Colon (tissue), 2 donors: ENCODE measurements around the gene SBF2.

ENCODE experiments used
- FAIRE-seq: peaks from 2 replicates; lab custom pipeline; 2012; peaks lifted over from hg19 to GRCh38; lab: Jason Lieb, UNC
- donor health status: control.
- donor health status: control.

SBF2 gene

DNA sequence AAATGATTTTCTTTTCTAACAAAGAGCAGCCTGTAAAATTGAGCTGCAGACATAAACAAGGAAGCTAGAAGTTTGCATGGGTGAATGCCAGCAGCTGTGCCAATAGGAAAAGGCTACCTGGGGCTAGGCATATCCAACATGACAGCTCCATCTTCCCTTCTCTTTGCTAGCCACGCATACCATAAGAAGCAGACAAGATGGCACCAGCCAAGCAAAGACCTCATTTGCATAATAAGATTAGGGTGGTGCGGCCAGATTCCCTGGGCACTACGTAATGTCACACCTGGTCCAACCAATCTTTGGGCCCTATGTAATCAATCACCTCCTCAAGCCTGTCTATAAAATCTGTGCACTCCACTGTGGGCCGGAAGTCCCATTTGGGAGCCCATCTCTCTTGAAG, 521.8 kb downstream of the SBF2 start:
- no peak for FAIRE-seq

DNA sequence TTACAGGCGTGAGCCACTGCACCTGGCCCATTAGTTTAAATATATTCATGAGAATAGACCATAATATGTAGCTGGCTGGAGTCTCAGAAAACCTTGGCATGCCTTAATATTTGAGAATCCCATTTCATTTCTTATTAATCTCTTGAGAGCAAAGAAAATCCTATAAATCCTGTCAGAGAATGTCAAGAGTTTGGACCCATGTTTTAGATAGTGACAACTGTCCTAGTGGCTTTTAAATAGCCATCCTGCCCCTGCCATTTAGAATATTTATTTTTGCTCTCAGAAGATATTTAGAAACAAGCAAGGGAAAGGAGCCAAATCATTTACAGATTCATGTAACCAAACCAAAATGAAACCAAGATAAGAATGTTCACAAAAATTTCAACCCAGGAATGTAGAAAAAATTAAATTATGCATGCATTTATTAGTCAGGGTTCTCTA, 522.9 kb downstream of the SBF2 start:
- no peak for FAIRE-seq

DNA sequence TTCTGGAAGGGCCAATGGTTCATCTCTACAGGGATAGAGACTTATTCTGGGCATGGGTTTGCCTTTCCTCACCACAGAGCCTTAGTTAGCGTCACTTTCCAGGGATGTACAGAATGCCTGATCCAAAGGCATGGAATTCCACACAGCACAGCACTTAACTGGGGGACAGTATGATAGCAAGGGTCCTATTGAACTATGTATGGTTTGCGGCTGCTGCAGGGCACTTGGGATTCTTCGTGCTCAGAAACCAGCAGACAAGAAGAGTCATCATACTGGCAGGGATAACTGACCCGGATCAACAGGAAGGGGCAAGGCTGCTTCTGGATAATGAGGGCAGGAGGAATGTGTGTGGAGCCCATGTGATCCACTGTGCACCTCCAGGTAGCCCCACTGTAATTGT, 524.4 kb downstream of the SBF2 start:
- FAIRE-seq = no peak

GRCh38 chr11:9765320-9766101, 528.5 kb downstream of the SBF2 start:
- no peak for FAIRE-seq

DNA sequence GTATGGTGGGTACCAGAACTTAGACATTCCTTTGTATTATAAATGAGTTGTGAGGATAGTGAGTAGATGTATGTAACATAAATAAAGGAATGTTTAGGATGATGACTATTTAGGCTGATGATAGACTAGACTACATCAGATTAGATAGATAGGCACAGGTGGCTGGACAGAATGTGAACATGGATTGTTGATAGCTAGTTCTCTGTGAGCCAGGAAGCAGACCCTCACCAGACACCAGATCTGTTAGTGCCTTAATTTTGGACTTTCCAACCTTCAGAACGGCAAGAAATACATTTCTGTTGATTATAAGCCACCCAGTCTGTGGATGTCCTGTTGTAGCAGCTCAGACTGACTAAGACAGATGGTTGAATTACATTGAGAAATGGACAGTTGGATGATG, 530.7 kb downstream of the SBF2 start:
- FAIRE-seq = no peak

DNA sequence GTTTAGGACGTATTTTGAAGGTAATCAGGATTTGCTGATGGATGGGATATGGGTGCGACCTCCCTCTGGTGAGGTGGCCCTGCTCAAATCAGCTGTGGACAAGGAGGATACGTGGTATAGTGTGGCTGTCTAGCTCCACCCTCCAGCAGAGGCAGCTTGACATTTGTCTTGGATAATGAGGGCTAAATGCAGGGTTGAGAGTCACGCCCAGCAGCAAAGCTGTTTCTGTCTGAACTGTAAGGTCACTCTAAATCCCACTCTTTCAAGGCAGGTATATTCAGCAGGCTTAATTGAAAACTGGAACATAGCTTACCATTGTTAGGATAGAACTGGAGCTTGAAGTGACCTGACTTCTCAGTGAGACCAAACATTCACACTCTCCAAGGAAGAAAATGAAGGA, 531.5 kb downstream of the SBF2 start:
- FAIRE-seq = no peak

DNA sequence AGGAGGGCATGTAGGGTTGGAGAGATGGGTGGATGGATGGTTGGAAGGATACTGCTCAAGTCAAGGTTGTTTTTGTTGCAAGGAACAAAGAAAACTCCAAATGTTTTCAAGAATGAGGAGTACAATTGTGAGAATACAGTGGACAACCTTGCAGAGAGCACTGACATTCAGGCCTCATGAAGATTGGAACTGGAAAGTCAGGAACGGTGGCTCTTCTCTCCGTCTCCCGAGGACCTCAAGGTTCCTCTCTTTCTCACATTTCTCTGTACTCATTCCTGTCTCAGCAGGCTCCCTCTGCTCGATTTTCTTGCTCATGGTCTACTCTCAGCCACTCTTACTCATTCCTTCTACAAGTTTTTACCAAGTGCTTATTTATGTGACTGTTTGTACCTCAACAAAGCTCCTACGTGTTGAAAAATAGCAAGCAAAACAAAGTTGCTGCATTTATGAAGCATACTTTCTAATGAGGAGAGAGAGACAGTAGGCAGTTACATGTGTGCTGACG, 532.5 kb downstream of the SBF2 start:
- FAIRE-seq = no peak

DNA sequence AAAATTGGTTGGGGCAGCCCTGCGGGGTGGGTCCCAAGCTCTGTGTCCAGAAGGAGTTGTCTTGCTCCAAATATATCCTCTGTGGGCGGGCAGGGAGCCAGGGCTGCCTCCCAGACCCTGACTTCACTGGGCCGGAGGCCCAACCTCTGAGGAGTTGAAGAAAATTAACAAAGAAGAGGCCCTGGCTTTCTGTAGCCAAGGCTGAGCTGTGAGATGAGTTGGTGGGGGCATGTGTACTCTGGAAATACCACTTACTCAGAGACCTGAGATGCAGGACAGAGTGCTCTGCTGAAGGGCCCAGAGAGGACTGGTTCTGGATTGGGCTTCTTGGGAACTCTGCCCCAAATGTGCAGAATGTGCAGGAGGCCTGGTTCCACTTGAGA, 533.8 kb downstream of the SBF2 start:
- FAIRE-seq = no peak

DNA sequence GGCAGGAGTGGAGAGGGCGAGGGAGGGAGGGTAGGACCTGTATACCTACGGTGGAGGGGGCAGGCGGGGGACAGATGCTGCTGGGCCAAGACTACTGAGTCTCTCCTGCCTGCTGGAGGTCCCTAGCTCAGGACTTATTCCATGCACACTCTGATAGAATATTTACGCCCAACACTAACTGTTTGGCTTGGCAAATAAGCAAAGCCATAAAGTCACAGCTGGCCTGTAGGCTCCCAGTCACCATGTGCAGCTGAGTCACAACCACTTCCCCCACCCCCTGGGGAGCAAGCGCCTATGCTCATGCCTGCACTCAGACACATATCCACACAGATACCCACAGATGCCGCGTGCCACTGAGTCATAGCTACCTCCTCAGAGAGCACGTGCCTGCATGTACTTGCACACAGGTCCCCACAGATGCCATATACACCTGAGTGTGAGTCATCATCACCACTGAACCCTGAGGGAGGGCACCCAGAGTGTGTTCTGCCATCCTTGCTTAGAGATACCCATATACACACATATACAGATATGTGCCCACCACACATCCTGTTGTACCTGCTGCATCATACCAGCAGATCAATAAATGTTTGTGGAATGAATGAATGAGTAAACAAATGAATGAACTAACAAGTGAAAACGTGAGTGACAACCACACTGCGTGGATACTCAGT, 534.4 kb downstream of the SBF2 start:
- FAIRE-seq = no peak

DNA sequence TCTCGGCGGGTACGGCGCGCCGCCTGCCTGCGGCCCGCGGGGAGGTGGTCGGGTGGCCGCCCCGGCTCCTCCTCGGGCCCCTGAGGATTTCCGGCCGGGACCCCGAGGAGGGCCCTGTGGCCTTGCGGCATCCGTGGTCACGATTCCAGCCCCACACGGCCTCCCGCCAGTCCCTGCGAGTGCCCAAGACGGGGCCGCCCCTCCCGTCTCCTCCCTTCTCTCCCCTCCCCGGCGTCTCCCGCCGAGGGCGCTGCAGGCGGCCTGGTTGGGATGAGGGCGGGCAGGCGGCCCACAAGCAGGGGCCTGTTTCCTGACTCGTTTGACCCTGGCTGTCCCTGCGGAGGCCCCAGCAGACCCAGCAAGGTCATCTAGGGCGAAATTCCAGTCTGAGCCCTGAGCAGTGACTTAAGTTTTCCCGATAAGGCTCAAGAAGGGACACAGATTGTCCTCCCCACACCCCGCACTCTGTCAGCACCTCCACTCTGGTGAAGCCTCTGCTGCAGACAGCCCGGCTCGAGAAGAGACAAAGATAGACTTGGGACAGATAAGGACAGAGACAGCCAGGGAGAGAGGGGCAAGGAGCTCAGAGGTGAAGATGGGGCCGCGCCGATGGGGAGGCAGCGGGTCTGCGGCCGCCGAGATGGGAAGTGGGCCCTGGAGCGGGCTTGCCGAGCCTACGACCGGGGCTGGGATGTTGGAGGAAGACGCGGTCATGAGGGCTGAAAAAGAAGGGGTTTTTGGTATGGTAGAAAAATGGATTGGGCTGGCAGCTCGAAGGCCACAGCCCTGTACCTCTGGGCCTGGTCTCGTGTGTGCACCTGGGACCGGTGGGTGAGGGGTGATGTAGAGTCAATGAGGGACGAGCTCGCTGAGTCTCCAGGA, 535.1 kb downstream of the SBF2 start:
- no peak for FAIRE-seq

DNA sequence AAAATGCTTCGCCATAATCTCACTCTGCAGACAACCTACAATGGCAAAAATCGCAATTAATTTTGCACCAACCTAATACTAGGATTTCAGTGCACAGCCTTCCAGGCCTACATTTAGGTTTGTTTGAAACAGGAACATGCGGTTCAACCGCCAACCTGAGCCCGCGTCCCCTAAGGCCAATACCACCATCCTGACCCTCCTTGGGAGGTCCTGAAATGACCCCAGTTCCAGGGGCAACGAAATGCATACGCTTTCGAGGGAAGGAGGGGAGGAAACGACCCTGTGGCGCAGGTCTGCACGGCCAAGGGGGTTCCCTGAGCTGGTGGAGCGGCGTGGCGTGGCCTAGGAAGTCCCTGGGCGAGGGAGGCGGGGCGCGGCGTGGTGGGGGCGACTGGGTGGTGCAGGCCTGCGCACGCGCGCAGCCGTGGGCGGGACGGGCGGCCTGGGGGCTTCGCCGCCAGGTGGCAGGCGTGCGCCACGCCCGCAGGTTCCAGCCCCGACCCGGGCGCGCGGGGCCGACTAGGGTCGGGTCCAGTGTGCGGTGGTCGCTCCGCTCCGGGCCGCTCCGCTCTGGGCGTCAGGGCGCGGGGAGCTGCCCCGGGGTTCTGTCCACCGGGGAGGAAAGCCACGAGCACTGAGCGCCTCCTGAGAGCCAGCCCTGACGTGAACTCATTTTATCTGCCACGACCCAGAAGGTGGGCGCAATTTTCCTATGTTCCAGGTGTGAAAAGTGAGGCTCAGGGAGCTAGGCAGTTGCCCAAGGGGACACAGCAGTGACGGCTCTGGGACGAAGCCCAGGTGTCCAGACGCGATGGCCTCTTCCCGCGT, 536.0 kb downstream of the SBF2 start:
- FAIRE-seq = no peak

GRCh38 chr11:9756878-9757277, 537.1 kb downstream of the SBF2 start:
- no peak for FAIRE-seq

DNA sequence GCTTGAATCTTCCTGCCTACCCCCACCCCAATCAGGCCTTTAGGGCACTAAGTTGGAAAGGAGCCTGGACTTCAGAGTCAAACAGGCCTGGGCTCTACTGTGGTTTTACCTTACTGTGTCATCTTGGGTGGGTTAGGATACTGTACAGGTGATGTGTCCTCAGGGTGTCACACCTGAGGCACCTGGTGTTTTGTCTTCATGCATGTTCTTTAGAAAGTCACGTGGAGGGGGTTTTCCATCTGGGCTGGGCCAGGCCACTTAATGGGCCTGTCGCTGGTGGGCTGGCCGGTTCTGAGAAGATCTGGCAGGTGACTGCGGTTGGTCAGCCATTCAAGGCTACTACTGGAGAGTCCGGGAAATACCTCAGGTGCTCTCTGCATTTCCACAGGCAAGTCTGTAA, 537.6 kb downstream of the SBF2 start:
- FAIRE-seq = no peak

GRCh38 chr11:9755561-9756185, 538.3 kb downstream of the SBF2 start:
- FAIRE-seq = no peak

DNA sequence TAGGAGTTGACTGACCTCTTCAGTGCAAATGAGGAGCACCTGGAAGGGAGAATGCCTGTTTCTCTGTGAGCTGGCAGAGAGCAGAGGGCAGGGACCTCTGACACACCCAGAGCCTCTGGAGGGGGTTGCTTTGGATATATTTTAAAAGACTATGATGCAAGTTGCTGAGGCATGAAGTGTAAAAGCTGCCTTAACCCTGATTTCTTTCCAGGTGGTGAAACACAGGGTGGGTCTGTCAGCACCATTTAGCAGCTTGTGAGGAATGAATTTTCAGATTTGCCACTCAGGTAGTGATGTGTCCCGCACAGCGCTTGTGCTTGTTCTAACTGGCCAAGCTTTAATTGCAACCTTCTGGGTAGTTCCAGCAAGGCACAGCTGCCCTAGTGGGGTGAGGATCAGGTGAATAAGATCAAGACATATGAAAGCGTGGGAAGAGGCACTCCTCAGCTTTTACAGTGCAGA, 540.0 kb downstream of the SBF2 start:
- FAIRE-seq = no peak

DNA sequence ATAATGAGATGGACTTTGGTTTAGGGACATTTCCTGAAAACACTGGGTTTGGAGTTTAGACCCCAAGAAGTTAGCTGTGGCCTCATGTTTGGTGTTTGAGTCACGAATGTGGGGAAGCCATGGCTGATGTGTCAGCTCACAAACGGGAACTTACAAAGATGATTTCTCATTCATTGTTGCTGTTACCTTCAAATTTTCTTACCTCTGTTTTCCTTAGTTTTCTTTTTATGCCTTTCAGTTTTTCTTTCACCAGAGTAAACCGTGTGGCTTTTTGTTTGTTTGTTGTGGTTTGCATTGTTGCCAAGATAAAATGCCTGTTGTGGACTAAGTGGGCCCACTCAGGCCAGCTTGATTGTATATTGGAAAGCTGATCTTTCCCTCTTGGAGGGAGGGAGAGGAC, 541.0 kb downstream of the SBF2 start:
- no peak for FAIRE-seq

GRCh38 chr11:9752091-9752490, 541.9 kb downstream of the SBF2 start:
- no peak for FAIRE-seq

DNA sequence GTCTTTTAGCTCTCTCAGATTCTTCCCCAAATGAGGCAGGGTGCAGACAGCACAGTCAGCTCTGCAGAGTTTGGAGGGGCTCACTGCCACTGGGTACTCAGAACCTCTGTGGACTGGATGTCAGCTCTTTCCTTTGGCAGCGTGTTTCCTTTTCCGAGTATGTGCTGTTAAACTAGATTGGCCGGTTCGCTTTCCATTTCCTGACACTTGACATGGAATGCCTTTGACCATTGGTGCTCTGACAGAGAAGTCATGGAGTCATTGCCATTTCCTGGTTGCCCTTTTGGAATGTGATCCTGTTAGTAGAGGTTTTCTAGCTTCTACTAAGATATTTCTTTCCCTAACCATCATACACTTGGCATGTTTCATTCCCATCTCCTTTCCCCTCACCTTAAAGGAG, 543.5 kb downstream of the SBF2 start:
- FAIRE-seq = no peak

DNA sequence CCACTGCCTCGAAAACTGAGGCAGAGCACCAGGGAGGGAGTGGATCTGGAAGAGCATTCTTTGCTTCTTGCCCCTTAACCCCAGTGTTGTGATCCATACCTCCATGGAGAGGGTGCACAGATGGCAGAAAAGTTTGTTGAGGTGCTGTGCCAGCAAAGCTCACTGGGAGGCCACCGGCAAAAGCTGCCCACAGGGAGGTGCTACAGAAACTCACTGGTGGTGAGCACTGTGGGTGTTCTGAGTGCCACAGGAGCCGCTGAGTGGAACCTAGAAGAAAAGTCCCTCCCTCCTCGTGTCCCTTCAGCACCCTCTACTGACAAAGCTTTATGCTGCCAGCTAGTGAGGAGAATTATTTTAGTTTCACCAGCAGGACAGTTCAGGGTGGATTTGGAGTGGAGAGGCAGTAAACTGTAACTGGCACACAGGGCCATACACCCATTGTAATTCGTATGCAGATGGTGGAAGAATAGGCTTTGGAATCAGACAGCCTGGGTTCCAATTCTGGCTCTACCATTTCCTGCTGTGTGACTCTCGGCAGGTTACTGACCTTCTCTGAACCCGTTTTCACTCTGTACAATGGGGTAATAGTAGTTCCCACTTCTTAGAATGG, 545.6 kb downstream of the SBF2 start:
- FAIRE-seq = no peak

- FAIRE-seq = no peak
Observed at GRCh38 chr11:9747828-9748227, 546.2 kb downstream of the SBF2 start.

DNA sequence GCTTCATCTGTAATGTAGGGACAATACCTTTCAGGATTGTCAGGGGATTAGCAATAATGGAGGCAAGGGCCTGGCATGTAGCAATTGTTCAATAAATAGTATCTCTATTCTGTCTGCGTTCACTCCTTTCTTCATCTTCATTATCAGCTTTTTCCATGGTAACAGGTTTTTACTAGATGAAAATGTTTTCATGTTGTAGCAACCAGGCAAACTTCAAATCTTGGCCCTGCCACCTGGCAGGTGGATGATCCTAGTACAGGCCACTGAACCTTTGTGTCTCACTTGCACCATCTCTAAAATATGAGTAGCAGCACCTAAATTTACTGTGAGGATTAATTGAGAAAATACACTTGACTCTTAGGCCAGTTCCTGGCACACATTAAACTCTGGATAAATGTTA, 546.8 kb downstream of the SBF2 start:
- FAIRE-seq = no peak
